GM20000 (cell line): ENCODE measurements around the gene APOL1.
"Not testable (repeated sequence)": the region's sequence is repeated elsewhere in the genome, so short reads cannot be mapped to it uniquely, and the experiment has no call there.

Source experiments
- DNase-seq: peaks from one replicate; pipeline ENCODE4 v3.0.0; 2012; ENCODE audit warnings: low spot score
- CTCF ChIP-seq: IDR thresholded peaks from 2 replicates; pipeline ENCODE4 v1.5.1; 2012; ENCODE audit warnings: mild to moderate bottlenecking, control low read depth; ENCODE audit errors: extremely low read depth, missing control alignments

APOL1 gene

DNA sequence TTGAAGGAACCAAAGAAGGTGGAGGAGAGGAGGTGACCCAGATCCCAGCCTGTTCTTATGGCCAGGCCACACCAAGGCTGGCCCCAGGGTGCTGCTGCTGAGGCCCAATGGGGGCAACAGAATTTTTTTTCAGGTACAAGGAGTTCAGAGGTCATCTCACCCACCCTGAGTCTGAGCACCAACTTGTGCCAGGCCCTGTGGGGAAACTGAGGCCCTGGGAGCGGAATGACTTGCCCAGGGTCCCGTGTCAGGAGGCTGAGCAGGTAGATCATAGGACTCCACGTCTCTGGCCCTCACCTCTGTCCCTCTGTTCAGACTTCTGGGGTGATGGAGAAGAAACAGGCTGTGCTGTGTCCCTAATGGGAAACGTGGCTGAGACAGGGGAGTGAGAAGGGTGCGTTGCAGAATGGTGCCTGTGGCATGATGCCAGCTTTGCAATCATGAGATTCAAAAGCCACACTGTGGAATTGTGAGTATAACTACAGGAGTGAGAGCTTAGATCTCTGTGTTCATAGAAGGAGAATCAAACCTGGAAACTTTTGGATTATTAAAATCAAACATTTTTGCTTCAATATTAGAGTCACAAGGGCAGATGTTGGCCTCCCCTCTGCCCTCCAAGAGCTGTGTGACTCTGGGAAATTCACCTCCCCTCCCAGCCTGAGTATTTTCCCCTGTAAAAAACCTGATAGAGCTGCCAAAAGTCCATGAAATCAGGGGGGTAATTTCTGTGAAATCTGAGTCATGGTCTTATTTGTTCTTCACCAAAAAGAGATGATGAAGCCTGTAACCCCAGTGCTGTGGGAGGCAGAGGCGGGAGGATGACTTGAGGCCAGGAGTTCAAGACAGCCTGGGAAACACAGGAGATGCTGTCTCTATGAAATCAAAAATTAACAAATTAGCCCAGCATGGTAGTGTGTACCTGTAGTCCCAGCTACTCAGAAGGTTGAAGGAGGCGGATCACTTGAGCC lies 874 bp downstream of the APOL1 start:
- no peak for DNase-seq
- TF ChIP-seq CTCF = no peak

- not testable (repeated sequence) for DNase-seq
Observed at GRCh38 chr22:36255572-36255971, 2.6 kb downstream of the APOL1 start.

DNA sequence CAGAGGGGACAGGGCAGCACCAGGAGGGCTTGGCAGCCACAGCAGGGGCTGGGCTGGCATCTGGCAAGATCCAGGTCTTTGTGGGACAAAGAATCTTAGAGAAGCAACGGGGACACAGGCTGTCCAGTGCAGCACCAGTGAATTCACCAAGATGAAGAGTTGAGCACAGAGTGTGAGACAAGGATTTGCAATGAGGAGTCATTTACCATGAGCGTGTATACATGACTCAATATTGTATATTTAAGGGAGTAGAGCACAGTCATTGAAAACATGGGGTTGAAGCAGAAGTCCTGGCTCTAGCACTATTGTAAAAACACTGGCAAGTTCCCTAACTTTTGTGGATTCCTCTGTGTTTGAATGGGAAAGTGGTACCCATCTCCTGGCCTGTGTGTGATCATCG lies 3.5 kb downstream of the APOL1 start:
- TF ChIP-seq CTCF = no peak
- no peak for DNase-seq

DNA sequence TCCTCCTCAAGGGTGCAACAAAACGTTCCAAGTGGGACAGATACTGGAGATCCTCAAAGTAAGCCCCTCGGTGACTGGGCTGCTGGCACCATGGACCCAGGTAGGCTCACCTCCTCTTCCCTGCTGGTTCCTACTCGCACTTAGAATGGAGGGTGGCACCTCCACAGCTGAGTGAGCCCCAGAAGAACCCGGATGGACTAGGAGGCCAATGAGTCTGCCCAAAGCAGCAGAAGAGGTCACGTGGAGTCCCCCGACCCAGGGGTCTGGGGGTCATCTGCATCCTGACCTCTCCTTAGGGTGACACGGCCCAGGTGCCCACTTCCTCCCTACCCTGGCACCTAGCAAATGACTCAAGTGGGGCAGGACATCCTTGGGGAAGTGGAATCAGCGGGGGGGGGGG lies 4.4 kb downstream of the APOL1 start:
- no peak for TF ChIP-seq CTCF
- DNase-seq = no peak

DNA sequence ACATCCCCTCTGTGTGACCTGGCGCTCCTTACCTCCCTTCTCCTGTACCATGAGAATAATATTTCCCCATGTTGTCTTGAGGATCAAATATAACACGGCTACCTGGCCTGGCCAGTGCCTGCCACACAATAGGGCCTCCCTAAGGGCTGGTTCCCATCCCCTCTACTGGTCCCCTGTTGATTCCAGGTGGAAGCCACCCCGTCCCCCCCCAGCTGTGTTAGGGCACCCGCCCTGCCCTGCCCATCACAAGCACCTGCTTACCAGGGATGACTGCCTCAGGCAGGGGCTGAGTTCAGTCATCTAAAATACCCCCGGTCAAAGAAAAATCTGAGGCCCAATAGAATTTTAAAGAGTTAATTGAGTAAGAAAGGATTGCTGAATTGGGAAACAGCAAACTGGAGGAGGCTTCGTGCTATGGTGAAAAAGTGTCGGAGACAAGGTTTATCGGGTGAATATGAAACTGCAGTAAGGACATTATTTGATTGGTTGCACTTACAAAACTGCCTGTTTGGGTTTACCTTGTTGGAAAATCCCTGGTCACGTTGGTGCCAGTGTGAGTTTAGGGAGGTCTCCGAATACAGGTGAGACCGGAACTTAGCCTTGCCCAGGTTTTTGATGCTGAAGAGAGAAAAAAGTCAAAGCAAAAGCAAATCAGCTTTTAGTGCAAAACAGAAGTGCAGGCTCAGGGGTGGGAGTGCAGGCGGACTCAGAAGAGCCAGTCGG lies 5.2 kb downstream of the APOL1 start:
- TF ChIP-seq CTCF = no peak
- no peak for DNase-seq

DNA sequence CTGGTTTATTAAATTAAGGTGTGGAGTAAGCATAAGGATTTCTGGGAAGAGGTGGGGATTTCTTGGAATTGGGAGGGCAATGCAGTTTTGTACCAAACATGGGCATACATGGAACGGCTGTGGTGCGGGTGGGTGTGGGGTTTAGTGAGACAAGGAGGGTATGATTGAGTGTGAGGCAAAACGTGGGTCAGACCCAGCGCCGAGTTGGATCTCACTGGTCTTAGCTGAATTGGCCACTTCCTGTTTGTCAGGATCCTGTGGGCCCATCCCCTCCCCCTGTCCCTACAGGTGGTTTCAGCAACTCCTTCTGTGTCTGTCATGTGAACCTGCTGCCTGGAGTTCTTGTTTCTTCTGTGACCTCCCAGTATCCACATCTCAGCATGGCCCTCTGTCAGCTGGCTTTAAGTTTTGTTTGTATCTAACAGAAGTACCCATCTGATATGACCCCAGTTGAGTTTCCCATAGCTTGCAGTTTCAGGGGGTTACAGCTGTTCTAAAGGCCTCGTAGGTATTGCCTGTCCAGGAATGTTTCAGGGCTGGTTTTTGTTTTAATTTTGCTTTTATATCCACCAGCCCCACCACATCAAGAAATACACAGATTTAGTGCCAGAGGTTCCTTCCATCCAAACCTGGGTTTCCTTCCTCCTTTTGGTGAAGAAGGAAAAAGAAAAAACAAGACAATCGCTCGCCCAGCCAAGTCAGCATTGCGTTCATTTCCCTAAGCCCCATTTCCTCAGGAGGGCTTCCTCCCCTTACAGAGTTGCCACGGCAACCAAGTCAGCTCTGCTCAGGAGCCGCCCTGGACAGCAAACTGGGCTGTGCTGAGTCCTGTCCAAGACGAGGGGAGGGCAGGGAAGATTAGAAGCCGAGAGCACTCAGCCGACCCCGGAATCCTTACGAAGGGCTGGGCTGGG lies 6.0 kb downstream of the APOL1 start:
- TF ChIP-seq CTCF = no peak
- peak; percentile 46 for DNase-seq

DNA sequence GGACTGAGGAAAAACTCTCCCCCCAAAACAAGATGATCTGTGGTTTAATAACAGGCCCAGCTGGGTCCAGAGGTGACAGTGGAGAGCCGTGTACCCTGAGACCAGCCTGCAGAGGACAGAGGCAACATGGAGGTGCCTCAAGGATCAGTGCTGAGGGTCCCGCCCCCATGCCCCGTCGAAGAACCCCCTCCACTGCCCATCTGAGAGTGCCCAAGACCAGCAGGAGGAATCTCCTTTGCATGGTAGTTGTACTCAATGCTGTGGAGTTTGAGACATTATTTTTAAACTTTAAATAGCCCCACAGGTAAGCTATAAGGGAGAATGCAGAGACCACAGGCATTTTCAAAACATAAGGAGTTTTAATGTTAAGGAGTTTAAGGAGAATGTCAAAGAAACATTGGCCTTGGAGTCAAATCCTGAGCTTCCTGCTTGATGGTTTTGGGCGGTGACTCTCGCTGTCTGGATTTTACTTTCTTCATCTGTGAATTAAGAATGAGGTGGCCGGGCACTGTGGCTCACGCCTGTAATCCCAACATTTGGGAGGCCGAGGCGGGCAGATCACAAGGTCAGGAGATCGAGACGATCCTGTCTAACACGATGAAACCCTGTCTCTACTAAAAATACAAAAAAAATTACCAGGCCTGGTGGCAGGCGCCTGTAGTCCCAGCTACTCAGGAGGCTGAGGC lies 6.8 kb downstream of the APOL1 start:
- TF ChIP-seq CTCF = no peak
- DNase-seq = no peak

DNA sequence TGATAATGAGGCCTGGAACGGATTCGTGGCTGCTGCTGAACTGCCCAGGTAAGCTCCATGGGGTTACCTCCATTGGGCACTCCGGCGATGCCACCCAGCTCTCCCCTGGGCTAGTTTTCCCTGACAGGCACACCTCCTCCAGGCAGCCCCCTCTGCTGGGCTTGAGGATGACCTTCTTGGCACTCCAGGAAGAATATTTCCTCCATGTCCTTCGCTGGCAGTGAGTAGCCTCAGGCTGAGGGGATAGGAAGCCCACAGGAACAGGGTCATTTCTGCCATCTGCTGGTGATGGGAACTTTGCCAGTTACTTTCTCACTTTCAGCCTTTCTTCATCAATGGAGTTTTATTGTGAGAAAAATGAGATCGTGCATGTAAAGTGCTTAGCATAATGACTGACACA lies 8.7 kb downstream of the APOL1 start:
- not testable (repeated sequence) for DNase-seq

- DNase-seq = not testable (repeated sequence)
Observed at GRCh38 chr22:36262307-36262706, 9.4 kb downstream of the APOL1 start.

DNA sequence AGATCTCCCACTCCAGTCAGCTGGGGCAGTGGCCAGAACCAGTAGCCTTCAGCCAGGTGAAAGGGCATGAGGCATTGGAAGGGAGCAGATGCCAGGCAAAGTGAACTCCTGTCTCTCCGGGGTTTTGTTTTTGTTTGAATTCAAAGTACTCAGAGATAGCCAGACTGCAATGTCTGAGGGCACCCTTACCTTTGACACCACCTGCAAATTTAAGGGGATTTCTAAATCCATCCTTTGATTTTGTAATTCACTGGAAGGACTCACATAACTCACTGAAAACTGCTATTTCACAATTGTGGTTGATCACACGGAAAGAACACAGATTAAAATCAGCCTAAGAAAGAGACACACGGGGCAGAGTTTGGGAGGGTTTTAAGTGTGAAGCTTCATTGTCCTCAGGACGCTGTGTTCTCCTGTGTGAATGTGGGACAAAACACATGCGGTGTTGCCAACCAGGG lies 10.3 kb downstream of the APOL1 start:
- DNase-seq = not testable (repeated sequence)

DNA sequence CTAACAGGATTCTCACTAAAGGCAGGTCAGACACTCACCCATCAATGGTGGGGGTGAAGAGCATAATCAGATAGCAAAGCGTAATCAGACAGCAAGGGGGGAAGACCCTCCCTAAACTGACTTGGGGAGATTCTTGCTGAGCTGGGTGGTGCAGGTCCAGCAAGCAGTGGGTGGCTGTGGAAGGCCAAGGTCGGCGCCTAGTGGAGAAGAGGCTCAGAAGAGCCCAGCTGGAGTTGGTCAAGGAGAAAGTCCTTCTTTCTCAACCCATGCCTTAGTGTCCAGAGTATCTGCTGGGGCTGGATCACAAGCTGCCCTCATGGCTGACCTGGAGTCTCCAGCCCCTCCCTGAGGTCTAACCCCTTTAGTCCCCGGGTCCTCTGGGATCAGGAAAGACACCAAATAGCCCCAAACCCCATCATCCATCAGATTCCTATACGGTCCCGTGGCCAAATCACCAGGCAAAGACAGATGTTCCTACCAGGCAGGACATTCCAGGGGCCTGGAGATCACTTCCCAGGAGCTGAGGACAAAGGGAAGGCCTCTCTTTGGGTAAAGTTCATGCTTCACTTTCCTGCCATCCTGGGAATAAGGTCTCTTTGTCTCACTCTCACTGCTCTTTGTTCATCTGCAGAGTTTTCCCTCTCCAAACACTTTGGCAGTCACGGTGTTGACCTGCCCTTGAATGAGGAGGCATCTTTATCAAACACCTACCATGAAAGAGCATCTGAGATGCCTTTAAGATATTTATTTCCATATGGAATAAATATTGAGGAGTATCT lies 11.1 kb downstream of the APOL1 start:
- not testable (repeated sequence) for DNase-seq
